DOHH2 (cell line): ENCODE data around the gene FAM111B.
A peak's percentile ranks its signal among the peaks of the same experiment; 100 is the strongest.
"Not testable (repeated sequence)": the region's sequence is repeated elsewhere in the genome, so short reads cannot be mapped to it uniquely, and the experiment has no call there.

Source experiments
- H3F3A ChIP-seq: fragments of 200-600 bp; sonication (generic), shearing (Covaris generic); 2 replicates; pipeline ENCODE4 v1.6.0; 2016; ENCODE audit warnings: antibody characterized with exemption, mild to moderate bottlenecking; ENCODE audit not compliant: control insufficient read depth, insufficient read depth
- H3K27ac ChIP-seq: fragments of 200-600 bp; sonication (generic); 2 replicates; pipeline ENCODE4 v1.5.1; 2014; ENCODE audit warnings: low read depth, mild to moderate bottlenecking, low read length, moderate library complexity
- H3K27me3 ChIP-seq: fragments of 200-600 bp; sonication (generic); 2 replicates; pipeline ENCODE4 v1.6.1; 2014; ENCODE audit warnings: mild to moderate bottlenecking, low read length, mixed read lengths; ENCODE audit not compliant: control insufficient read depth
- H3K36me3 ChIP-seq: fragments of 200-600 bp; sonication (generic); 2 replicates; pipeline ENCODE4 v1.6.1; 2014; ENCODE audit warnings: mild to moderate bottlenecking, low read length, moderate library complexity, mixed read lengths; ENCODE audit not compliant: control insufficient read depth
- H3K4me1 ChIP-seq: fragments of 200-600 bp; sonication (generic); 2 replicates; pipeline ENCODE4 v1.6.1; 2014; ENCODE audit warnings: mild to moderate bottlenecking, low read length, mixed read lengths; ENCODE audit not compliant: control insufficient read depth
- H3K4me2 ChIP-seq: fragments of 200-600 bp; sonication (generic); 2 replicates; pipeline ENCODE4 v1.6.0; 2014; ENCODE audit warnings: mild to moderate bottlenecking, low read length, moderate library complexity
- H3K4me3 ChIP-seq: fragments of 200-600 bp; sonication (generic); 2 replicates; pipeline ENCODE4 v1.5.1; 2014; ENCODE audit warnings: mild to moderate bottlenecking, low read length, mixed read lengths
- H3K79me2 ChIP-seq: fragments of 200-600 bp; sonication (generic); 2 replicates; pipeline ENCODE4 v1.6.1; 2014; ENCODE audit warnings: mild to moderate bottlenecking, low read length, mixed read lengths; ENCODE audit not compliant: control insufficient read depth
- H3K9me2 ChIP-seq: fragments of 200-600 bp; sonication (generic); replicated peaks from 2 replicates; pipeline ENCODE4 v1.6.1; 2014; ENCODE audit warnings: mild to moderate bottlenecking, low read length, mixed read lengths; ENCODE audit not compliant: control insufficient read depth
- H3K9me3 ChIP-seq: fragments of 200-600 bp; sonication (generic); 2 replicates; pipeline ENCODE4 v1.6.1; 2014; ENCODE audit warnings: antibody characterized with exemption, low read length, mixed read lengths; ENCODE audit not compliant: control insufficient read depth, insufficient read depth
- H4K20me1 ChIP-seq: fragments of 200-600 bp; sonication (generic); 2 replicates; pipeline ENCODE4 v1.6.0; 2014; ENCODE audit warnings: low read depth, mild to moderate bottlenecking, antibody characterized with exemption, low read length, moderate library complexity; ENCODE audit not compliant: control insufficient read depth, insufficient read depth
- CTCF ChIP-seq: fragments of 200-600 bp; sonication (generic); IDR thresholded peaks from one replicate; pipeline ENCODE4 v1.5.1; 2014; ENCODE audit warnings: antibody characterized with exemption, mild to moderate bottlenecking, low read depth, low read length; ENCODE audit not compliant: poor library complexity, severe bottlenecking
- EZH2phosphoT487 ChIP-seq: fragments of 200-600 bp; sonication (generic); IDR thresholded peaks from 2 replicates; pipeline ENCODE4 v1.6.1; 2017; ENCODE audit warnings: borderline replicate concordance, mild to moderate bottlenecking, antibody characterized with exemption, low read length, moderate library complexity, mixed read lengths

Gene FAM111B

GRCh38 chr11:59076876-59077571 is 30.0 kb upstream of the FAM111B start:
- H3K4me1 ChIP-seq = peaks cover 79% of the 10 kb centered on the region
- peaks cover 18% of the 10 kb centered on the region; the same call in 1 of the 2 replicates for H3K9me3 ChIP-seq
- no peaks in the 10 kb centered on the region for H4K20me1 ChIP-seq
- H3K27me3 ChIP-seq = no peaks in the 10 kb centered on the region
- TF ChIP-seq EZH2phosphoT487 (no peak), CTCF (no peak)
- peaks cover 26% of the 10 kb centered on the region for H3F3A ChIP-seq
- H3K79me2 ChIP-seq = no peaks in the 10 kb centered on the region
- H3K4me2 ChIP-seq = peak overlapping the region; percentile 70
- peak overlapping the region; percentile 56 for H3K4me3 ChIP-seq
- peak overlapping the region; percentile 87 for H3K27ac ChIP-seq
- H3K9me2 ChIP-seq = no peaks in the 10 kb centered on the region
- peaks cover 20% of the 10 kb centered on the region for H3K36me3 ChIP-seq

- Histone ChIP-seq H3F3A (peaks cover 26% of the 10 kb centered on the region), H4K20me1 (no peaks in the 10 kb centered on the region), H3K27me3 (no peaks in the 10 kb centered on the region), H3K27ac (peak overlapping the region; percentile 87), H3K79me2 (no peaks in the 10 kb centered on the region), H3K4me2 (peak overlapping the region; percentile 70), H3K4me1 (peaks cover 82% of the 10 kb centered on the region), H3K9me3 (peaks cover 18% of the 10 kb centered on the region; the same call in 1 of the 2 replicates), H3K9me2 (no peaks in the 10 kb centered on the region), H3K36me3 (peaks cover 20% of the 10 kb centered on the region), H3K4me3 (peak overlapping the region; percentile 56)
- TF ChIP-seq CTCF (no peak), EZH2phosphoT487 (no peak)
These were observed 28.6 kb upstream of the FAM111B start for GRCh38 chr11:59078435-59078834.

GRCh38 chr11:59079086-59079485 is 28.0 kb upstream of the FAM111B start:
- Histone ChIP-seq H3K4me3 (peak overlapping the region; percentile 56), H3K9me3 (peaks cover 18% of the 10 kb centered on the region; the same call in 1 of the 2 replicates), H3K36me3 (peaks cover 20% of the 10 kb centered on the region), H3K27me3 (no peaks in the 10 kb centered on the region), H3K4me2 (peak overlapping the region; percentile 70), H3K9me2 (no peaks in the 10 kb centered on the region), H4K20me1 (no peaks in the 10 kb centered on the region), H3K27ac (peak overlapping the region; percentile 87), H3F3A (peaks cover 26% of the 10 kb centered on the region), H3K79me2 (no peaks in the 10 kb centered on the region), H3K4me1 (peaks cover 81% of the 10 kb centered on the region)
- TF ChIP-seq CTCF = no peak
- no peak for TF ChIP-seq EZH2phosphoT487

- H3K4me3 ChIP-seq, H3K4me2 ChIP-seq, H3K79me2 ChIP-seq, H3K27me3 ChIP-seq, H3K27ac ChIP-seq, H4K20me1 ChIP-seq, H3K9me2 ChIP-seq: not testable (repeated sequence)
- peaks cover 18% of the 10 kb centered on the region; the same call in 1 of the 2 replicates for H3K9me3 ChIP-seq
- H3F3A ChIP-seq = peaks cover 29% of the 10 kb centered on the region
- peaks cover 87% of the 10 kb centered on the region for H3K4me1 ChIP-seq
- peaks cover 20% of the 10 kb centered on the region for H3K36me3 ChIP-seq
These were observed 26.6 kb upstream of the FAM111B start for GRCh38 chr11:59080421-59080820.

GRCh38 chr11:59081430-59082020 is 25.5 kb upstream of the FAM111B start:
- not testable (repeated sequence) for H3K9me2 ChIP-seq, H3K4me3 ChIP-seq, H4K20me1 ChIP-seq, H3K79me2 ChIP-seq, H3K4me2 ChIP-seq, H3K27me3 ChIP-seq
- Histone ChIP-seq H3K27ac (0 out of 2 replicates have a peak overlapping the region, but pooled peaks have one; percentile 3), H3K4me1 (peaks cover 91% of the 10 kb centered on the region), H3F3A (peaks cover 30% of the 10 kb centered on the region), H3K9me3 (peaks cover 10% of the 10 kb centered on the region; the same call in 1 of the 2 replicates), H3K36me3 (peaks cover 13% of the 10 kb centered on the region)
